ENCODE measurements around the gene NPLOC4.

DNA sequence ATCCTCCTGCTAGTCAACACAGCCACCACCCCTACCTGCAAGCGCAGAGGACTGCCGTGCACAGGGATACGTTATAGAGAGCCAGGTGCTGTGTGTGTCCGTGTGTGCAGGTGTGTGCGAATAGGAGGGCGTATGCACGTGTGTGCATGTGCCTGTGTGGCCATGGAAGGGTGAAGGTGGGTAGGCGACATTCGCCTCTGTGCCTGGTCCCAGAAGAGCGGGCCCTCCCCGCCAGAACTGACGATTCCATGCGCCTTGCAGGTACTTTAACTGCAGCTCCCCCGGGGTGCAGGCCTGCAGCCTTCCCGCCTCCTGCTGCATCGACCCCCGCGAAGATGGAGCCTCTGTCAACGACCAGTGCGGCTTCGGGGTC is 10.7 kb upstream of the NPLOC4 start:
- TF ChIP-seq, protein P1, sequence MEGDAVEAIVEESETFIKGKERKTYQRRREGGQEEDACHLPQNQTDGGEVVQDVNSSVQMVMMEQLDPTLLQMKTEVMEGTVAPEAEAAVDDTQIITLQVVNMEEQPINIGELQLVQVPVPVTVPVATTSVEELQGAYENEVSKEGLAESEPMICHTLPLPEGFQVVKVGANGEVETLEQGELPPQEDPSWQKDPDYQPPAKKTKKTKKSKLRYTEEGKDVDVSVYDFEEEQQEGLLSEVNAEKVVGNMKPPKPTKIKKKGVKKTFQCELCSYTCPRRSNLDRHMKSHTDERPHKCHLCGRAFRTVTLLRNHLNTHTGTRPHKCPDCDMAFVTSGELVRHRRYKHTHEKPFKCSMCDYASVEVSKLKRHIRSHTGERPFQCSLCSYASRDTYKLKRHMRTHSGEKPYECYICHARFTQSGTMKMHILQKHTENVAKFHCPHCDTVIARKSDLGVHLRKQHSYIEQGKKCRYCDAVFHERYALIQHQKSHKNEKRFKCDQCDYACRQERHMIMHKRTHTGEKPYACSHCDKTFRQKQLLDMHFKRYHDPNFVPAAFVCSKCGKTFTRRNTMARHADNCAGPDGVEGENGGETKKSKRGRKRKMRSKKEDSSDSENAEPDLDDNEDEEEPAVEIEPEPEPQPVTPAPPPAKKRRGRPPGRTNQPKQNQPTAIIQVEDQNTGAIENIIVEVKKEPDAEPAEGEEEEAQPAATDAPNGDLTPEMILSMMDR (IDR thresholded peaks at IDR 0.05; ENCODE audit: borderline replicate concordance, extremely low read depth, low read length, poor library complexity, severe bottlenecking) = no peak
- TF ChIP-seq EZH2 (IDR thresholded peaks at IDR 0.05; ENCODE audit: borderline replicate concordance, low read depth, low read length, severe bottlenecking) = no peak

Measured in DND-41 (cell line).